GM19452 (cell line): ENCODE data around the gene P2RY14.
A peak's percentile ranks its signal among the peaks of the same experiment; 100 is the strongest.

Experiments used
- ATAC-seq: cut with Tn5 transposase; IDR thresholded peaks from one replicate; pipeline ENCODE4 v1.9.1; 2021; ENCODE audit not compliant: unreplicated experiment

P2RY14 gene

DNA sequence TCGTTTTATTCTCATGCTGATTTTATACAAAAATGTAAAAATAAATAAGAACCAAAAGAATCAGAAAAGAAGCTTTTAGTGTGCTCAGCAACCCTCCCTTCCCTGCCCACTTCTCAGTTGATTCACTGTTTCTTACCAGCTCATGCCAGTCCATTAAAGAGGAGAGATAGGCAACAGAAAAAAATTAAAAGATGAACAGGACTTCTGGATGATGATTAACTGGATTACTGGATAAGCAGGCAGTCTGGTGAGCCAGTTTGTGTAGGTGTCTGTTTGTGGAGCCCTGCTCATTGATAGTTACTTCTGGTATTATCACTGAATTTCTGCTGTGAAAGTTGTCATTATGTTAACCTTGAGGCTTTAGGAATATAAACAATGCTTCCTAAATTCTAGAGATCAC, 60.2 kb downstream of the P2RY14 start:
- no peak for ATAC-seq

DNA sequence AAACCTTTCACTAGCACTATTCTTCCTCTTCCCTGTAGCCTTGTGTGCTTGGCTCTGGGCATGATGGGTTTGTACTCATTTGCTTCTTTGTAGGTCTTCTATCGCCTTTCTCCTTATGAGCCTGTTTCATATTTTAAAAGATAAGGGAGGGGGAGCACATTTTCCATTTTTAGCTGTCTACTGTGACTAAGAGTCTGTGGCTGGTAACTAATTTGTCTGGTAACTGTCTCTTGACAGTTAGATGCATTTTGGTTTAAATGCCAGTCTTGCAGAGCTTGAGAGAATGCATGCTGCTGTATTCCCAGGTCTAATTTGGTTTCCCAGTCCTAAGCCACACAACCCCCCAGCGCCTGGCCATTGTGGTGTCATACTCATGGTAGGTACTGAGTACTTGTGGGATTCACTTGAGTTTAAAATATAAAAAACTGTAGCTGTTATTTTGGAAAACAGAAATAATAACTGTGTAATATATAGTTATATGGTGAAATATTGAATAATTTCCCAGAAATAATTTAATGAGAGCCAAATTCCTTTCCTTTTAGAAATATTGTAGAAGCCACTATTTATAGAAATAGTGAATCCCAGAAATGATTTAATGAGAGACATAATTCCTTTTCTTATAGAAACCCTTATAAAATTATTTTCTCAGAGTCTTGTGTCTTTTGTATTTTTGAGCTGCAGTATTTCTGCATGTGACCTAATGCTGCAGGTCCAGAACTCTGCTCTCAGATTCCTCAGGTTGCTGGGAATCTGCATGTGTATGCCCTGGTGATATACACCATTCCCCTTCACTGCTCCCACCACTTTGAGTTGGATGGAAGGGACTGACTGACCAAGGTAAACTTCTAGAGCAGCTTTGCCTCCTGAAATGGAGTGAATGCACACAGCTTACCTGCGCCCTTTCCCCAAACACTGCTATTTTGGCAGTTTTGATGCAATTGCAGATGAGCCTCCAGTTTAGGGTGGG, 61.4 kb downstream of the P2RY14 start:
- ATAC-seq = no peak

DNA sequence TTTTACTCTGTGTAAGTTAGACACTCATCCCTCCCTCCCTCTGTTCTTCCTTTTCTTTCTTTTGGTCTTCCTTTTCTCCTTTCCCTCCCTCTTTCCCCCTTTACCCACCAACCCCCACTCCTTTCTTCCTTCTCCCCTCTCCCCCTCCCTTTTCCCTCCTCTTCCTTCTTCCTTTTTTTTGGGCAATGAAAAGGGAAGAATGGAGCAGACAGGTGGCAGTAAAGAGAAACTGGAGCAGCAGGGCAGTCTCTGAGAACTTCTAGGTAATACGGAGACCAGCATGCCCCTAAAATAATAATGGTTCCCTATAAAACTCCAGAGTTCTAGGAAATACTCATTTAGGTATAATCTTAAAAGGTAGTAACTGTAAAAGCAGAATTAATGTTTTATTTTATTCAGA, 63.9 kb downstream of the P2RY14 start:
- ATAC-seq = no peak

DNA sequence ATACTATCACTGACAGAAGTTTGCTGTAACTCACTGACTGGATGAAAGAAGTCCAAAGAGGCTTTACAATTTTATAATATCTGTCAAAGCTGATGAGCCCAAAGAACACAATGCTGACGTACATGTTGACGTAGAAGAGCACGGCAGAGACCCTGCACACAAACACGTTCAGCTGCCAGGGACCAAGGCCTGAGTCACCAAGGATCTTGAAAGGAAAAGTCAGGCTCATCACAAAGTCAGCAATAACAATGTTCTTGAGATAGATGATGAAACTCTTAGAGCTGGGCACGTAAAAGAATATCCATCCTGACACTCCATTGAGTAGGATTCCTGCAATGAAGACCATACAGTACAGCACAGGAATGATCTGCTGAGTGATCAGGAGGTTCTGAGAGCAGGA, 64.5 kb downstream of the P2RY14 start:
- ATAC-seq = no peak

DNA sequence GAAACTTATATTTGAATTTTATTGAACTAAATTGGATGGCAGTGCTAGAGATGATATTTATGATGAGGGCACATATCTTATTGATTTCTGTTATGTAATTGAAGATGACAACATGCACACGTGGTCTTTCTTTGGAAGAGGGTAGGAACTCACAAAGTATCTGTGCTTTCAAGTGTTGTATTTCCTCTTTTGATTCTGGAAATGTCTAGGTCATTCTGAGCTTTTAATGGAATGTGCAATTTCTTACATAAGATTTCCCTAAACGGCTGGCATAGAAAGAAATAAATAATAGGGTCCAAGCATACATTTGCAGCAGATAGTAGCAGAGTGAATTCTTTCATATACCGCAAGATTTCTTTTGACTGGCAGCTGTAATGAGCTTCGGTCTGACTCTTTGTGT, 65.2 kb downstream of the P2RY14 start:
- no peak for ATAC-seq

DNA sequence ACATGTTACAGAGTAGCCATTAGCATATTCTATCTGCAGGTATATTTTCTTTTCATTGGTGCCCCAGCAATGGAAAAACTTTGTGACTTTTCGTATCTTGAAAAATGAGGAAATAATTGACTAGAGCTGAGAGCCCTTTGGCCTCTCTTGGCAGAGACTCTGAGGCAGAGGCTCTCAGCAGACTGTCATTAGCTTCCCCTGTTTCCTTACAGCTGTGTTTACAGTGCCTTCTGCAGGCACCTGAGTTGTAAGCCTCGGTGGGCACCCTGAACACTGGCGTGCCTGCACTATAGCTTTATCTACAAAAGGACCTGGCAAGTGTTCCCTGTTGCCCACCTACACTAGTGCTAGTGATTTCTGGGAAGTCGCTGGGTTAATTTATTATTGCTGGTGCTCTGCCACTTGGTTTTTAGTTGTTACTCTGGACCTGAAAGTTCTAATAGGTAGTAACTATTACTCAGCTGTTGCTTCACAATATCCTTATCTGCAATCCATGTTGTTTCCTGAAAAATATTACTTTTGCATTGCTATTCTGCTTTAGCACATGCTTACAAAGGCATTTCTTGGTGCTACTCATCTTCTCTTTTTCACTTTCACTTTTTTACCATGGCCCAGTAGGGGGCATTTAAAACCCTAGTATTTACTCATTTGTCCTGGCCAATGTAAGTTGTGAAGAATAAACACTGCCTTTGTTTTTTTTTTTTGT, 67.5 kb downstream of the P2RY14 start:
- ATAC-seq = peak; percentile 70

DNA sequence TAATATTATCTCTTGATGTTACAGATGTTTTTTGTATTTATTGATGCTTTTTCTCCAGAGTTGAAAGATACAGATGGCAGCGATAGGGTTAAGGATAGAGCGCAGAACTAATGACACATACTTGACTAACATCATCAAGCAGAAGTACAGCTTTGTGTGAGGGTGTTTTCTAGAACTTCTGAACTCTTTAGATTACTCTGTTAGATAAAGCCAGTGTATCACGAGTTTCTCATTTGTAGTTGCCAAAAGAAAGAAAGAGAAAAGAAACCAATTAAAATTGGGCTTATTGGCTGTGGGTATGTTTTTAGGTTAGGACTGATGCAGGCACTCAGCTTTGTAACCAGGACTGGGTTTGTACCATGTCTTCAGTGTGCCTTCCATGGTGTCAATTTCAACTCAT, 68.7 kb downstream of the P2RY14 start:
- ATAC-seq = no peak

DNA sequence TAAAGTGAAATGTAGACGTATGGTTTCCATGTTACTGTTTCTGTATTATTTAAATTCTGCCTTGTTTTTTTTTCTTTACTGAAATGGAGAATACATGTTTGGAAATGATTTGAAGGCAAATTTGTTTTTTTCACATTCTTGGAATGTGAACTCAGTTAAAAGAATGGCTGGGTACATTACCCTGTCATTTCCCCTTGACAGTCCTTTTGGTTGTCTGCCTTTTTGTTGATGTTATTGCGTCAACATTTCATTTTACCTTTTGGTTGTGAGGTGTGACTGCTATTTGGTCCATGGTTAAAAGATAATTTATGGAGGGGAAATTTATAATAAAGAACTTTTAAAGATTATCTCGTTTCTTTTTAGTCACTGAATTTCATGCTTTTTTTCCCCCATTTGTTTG, 72.1 kb downstream of the P2RY14 start:
- no peak for ATAC-seq

DNA sequence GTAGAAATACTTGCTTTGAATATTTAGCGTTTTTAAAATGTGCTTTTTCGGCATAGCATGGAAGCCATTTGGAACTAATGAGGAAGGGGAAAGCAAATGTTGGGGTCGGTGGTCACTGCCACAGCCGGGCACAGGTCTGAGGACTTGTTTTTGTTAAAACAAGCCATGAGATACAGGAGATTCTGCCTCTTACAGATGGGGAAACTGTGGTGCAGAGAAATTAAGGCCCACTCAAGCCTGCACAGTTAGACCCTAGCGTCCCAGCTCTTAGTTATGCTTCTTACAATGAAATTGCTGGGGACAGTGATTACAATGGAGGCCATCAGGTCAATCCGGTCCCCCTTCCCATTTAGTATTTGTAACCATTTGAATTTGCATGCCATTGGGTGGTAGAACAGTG, 72.9 kb downstream of the P2RY14 start:
- ATAC-seq = no peak

DNA sequence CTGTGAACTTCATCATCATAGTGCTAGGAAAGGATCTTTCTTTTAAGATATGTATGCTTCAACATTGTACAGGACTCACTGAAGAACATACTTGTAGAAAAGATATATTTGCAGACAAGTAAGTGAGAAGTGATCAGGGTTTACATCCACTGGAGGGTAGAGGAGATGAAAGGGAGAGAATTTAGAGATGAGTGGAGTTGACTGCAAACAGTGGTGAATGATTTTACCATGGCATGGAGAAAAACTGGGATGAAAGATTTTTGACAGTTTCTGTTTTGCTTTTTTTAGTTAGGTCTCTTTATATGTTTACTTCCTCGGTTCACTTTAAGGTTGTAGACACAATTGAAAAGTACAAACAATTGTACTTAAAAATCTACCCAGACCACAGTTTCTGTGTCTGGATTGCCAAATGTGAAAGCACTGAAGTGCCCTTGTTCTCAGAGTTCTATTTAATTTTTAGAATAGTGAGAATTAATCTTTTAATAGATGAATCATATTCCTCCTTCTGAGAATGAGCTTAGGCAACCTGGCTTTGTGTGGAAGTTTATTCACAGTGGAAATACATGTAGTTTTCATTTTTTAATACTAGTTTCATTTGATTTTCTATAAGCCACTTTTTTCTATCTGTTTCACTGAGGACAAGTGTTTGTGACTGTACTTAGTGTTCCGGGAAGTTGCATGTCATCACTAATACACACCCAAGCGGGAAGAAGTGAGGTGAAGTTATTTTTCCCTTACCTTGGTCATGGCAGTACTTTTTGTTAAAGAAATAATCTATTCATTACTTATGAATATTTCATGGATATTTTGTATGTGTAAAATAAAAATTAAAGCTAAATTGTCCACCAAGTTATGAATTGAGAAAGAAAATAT, 73.6 kb downstream of the P2RY14 start:
- ATAC-seq = no peak

DNA sequence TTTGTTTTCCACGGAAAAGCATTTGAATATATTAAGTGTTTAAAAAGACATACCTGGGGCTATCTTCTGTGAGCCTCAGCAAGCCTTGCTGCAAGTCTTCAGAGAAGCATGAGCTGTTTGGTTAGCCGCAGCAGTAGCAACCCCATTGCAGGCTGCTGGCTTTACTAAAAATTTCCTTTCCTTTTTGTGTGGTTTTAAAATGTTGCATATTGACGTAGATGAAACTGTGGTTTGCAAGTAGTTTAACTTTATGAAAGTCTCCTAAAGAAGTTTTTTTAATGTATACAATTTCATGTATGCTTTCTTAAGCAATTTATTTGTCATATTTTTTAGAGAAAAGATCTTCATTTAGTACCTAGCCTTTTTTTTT, 75.3 kb downstream of the P2RY14 start, which contains the start of gene GPR171:
Gene GPR171, minus strand, starts transcription at position 166 of the 370 bp plus-strand sequence. CDS start 3,830 bp downstream, outside the sequence.
- peak; percentile 94 for ATAC-seq

DNA sequence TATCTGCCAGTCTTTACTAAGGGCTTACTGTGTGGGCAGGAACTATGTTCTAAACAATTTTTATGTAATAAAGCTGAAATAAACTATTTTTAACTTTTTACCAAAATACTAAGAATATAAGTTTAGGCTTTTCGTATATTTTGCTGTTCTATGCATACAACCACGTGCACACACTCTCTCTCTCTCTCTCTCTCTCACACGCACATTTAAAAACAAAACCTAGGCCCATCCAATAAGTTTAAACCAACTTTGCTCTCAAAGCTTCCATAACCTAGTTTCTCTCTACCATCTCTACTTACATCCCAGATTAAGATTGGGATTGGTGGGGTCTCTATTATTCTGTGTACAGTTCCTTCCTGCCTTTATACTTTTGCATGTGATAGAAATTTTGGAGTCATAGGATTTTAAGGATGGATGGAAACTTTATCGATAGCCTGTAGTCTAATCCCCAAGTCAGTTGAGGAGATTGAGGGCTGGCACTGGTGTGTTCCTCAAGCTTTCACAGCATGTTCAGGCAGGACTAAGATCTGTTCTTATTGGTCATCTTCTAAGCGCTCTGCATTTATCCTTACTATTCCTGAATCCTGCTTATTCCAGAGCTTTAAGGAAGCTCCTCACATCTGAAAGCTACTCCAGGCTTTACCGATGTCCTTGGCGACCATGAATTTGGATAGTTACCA, 77.2 kb downstream of the P2RY14 start:
- no peak for ATAC-seq

DNA sequence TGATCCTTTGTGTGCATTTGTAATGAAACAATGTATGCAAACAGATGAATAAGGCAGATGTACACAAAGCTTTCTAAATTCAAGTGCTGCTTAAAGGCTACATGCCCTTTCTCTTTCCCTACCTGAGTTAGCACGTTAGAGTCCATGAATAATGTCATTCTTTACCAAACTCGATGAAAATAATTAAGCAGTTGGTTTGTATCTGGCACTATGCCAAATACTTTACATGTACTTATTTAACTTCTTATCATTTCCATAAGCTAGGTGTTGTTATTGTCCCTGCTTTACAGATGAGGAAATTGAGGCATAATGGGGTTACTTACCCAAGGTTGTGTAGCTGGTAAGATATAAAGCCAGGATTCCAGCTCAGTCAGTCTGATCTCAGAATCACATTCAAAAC, 77.8 kb downstream of the P2RY14 start:
- no peak for ATAC-seq

DNA sequence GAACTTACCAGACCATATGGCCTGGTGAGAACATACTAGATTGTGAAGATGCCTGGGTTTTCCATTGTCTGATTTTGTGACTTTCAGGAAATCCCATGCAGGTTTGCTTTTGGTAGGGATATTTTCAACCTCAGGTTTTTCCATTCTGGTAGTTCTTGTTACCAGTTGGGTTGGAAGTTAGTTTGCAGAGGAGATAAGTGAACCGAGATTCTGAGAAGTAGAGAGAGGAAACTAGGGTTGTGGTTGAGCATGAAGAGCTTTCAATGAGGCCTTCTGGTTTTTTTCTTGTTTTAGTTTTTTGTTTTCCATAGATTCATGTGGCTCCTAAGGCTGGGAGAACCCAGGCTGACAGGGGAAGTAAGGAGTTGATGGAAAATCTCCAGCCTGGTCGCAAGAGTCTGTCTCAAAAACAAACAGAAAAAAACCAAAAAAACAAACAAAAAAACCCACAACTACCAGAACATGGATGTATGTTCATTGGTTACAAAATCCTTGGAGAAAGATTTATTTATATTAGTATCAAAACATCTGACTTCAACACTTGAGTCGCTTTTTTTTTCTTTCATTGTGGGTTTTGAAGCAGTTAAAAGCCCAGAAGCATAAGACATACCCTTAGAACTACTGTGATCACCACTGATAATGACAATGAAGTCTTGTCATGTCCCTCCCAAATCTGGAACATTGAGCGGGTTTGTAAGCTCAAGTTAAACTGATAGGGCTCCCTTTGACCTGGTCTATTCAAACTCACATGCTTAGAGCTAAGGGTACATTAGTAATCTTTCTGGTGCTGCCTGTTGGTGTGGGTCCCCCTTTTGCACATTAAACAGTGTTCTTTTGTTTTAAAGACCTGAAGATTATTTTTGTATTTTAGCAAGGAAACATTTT, 78.5 kb downstream of the P2RY14 start:
- ATAC-seq = no peak

DNA sequence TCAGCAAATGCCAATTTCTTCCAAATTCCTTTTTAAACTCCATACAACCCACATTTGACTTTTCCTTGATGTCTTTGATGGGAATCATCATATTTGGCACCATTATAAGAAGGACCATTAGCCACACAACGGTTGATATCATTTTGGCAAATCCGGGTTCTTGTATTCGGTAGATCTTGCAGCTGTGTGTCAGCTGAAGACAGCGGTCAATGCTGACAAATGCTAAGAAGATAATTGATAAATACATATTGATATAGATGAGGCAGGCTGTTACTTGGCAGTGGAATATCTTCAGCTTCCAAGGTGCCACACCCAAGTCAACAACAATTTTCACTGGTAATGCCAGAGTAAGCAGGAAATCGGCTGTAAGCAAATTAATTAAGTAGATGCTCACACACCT, 79.5 kb downstream of the P2RY14 start:
- ATAC-seq = no peak

DNA sequence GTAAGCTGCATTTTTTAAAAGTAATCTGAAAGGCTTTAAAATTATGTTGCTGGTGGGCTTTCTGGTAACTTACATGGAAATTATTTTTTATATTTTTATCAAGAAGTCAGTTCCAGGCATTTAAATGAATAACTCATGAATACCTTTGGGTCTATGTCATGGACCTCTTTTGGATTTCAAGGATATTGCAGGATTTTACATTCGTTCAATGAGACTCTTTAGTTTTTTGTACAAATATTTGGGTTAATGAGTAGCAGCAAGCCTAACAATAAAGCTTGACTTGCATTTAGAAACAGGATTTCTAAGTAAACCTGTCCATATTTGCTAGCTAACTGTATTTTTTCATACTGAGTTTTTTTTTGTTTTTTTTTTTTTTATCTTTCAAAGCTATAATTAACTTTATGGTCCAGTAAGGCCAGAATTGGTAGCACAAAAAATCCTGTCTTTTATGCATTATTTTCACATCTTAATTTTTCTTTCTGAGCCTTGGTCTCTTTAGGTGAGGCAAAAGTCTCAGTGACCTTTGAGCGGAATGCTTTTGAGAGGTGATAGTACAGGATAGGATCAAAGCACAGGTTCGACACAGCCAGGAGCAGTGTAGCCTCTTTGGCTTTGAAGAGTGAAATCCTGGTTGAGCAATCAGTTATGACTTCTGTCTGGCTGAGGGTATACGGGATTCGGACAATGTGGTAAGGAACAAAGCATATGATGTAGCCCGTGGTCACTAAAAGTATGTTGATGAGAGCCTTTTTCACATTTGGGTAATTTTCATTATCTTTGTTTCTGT, 80.2 kb downstream of the P2RY14 start:
- ATAC-seq = no peak

DNA sequence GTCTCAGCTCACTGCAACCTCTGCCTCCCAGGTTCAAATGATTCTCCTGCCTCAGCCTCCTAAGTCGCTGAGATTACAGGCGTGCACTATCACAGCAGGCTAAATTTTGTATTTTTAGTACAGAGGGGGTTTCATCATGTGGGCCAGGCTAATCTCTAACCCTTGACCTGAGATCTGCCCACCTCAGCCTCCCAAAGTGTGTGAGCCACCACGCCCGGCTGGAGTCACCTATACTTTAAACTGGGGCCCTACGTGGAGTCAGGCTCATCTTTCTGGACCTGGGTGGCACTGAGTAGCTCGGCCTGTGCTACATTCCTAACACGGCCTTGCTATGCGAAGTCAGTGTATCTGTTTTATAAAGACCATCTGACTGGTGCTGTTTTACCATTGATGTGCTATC, 81.1 kb downstream of the P2RY14 start:
- ATAC-seq = no peak

DNA sequence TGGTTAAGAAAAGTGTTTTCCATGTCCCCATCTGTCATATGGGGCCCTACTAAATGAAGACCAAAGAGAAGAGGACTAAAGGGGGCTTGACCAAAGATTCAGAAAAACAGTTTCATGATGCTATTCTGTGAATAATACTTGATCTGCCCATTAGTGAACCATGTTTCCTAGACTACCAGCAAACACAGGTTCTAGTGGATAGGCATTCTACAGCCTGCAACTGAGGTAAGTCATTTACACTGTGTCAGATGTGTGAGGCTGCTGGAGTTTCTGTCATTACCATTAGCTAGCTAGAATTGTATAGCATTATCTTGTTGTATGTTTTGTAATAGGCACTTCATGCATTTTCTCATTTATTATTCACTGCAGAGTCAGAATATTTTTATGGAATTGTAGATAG, 81.9 kb downstream of the P2RY14 start:
- ATAC-seq = no peak

DNA sequence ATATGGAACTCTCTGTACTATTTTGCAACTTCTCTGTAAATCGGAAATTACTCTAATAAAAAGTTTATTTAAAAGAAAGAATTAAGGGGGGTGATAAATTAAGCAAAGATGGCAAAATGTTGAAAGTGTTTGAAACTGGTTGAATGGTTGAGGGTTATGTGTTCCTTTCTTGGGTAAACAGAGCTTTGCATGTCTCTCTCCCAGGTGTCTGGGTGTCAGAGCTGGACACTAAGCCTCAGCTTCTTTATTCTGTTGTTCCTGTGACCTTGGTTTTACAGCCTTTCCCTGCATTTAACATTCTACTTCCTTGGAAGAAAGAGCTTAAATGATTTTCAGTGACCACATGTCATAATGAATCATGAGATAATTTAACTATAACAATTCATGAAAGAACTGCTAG, 82.5 kb downstream of the P2RY14 start:
- no peak for ATAC-seq
